ENCODE results near the gene PRDM8.

Gene PRDM8

DNA sequence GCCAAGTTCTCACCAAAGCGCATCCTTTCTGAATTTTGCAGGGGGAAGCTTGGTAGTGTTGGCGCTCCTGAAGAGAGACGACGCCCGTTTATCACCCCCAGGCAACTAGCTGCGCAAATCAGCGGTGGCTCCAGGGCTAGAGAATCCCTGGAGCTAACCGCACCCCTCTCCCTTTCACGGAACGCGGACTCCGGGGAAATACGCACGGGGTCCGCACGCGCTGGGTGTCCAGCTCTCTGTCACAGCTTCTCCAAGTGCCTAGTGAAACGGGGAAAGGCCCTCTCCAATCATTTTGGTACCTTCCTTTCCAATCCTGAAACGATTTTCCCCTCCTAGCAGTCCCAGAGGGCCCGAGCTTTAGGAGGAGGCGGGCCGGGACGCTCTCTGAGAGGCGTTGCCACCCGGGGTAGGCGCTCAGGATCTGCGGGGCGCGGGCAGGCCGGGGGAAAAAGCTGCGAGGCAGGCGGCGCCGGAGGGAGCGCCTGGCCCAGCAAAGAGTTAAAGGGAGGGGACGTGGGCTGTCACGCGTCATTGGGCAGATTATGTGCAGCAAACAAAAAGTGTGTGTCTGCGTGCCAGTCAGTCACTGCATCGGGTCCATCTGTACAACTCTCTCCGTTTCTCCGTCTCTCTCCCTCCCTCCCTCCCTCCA is at the start of gene PRDM8:
Gene PRDM8 (plus strand): TSS at position 582 of the 652 bp plus-strand sequence. CDS start 2,578 bp downstream, outside the sequence.
- CTCF ChIA-PET = interaction anchor here (1.4 to 1.6 kb wide), 2 partner anchors 11 to 14 kb away, joined by 6 to 7 read pairs; no protein-coding TSS in a partner anchor

DNA sequence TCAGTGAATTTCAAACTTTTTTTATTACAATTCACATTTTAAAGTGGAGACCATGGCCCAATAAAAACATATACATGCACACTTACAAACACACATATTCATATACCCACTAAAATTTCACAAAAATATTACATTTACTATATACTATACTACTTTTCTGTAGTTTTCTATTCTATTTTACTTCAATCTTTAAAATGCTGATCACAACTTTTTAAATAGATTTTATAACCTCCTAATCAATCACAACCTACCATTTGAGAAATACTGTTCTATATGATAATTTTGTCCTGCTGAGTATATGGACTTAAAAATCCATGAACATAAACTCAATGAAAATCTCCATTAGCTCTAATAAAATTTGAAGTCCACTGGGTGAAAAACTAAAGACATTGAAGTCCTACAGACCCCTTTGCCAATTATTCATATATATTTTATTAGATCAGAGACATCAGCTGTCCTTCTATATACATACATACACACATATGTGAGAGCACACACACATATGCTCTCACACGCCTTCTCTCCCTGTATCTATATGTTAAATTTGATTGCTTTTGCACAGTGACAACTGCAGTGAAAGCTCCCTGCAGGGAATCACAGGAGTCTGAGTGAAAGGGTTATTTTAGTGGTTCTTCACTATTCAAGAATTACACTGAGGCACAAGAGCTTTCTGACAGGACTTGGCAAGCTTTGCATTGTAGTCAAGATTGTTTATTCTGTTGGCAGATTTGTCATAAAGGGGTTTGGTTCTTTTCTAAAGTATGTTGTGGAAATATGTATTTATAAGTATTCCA is 46.7 kb upstream of the PRDM8 start:
- TF ChIP-seq, protein P1, sequence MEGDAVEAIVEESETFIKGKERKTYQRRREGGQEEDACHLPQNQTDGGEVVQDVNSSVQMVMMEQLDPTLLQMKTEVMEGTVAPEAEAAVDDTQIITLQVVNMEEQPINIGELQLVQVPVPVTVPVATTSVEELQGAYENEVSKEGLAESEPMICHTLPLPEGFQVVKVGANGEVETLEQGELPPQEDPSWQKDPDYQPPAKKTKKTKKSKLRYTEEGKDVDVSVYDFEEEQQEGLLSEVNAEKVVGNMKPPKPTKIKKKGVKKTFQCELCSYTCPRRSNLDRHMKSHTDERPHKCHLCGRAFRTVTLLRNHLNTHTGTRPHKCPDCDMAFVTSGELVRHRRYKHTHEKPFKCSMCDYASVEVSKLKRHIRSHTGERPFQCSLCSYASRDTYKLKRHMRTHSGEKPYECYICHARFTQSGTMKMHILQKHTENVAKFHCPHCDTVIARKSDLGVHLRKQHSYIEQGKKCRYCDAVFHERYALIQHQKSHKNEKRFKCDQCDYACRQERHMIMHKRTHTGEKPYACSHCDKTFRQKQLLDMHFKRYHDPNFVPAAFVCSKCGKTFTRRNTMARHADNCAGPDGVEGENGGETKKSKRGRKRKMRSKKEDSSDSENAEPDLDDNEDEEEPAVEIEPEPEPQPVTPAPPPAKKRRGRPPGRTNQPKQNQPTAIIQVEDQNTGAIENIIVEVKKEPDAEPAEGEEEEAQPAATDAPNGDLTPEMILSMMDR (IDR thresholded peaks at IDR 0.05; ENCODE audit: control extremely low read depth, extremely low read depth, low read depth, missing control alignments) = no peak
- DNase-seq (ENCODE audit: extremely low spot score) = no peak
- ChIA-PET CTCF (no interaction called here), POLR2A (no interaction called here)

More for the DNA sequence above, at the start of gene PRDM8:
- POLR2A ChIA-PET = no interaction called here
- DNase-seq (ENCODE audit: extremely low spot score) = no peak
- TF ChIP-seq, protein P1 (IDR thresholded peaks at IDR 0.05; ENCODE audit: control extremely low read depth, extremely low read depth, low read depth, missing control alignments) = no peak

DNA sequence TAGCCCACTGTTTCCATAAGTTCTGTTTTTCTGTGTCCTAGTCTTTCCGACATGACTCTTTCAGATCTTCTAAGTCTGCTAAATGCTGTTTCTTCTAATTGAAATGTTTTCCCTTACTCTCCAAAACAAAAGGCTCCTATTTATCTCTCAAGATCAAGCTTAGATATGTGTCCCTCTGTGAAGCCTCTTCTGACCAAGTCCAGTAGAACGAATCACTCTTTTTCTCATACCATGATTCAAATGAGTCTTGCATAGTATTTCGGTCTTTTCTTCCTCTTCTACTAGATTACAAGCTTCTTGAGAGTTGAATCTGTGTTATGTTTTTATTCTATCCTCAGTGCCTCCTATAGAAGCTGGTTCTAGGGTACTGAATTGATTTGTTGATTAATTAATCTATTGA is 45.3 kb upstream of the PRDM8 start:
- POLR2A ChIA-PET = no interaction called here
- CTCF ChIA-PET = interaction anchor here (0.8 to 1.7 kb wide), 3 partner anchors 9 to 33 kb away, joined by 3 to 4 read pairs (median 3); no protein-coding TSS in a partner anchor
- TF ChIP-seq, protein P1 (IDR thresholded peaks at IDR 0.05; ENCODE audit: control extremely low read depth, extremely low read depth, low read depth, missing control alignments) = no peak
- DNase-seq (ENCODE audit: extremely low spot score) = no peak

DNA sequence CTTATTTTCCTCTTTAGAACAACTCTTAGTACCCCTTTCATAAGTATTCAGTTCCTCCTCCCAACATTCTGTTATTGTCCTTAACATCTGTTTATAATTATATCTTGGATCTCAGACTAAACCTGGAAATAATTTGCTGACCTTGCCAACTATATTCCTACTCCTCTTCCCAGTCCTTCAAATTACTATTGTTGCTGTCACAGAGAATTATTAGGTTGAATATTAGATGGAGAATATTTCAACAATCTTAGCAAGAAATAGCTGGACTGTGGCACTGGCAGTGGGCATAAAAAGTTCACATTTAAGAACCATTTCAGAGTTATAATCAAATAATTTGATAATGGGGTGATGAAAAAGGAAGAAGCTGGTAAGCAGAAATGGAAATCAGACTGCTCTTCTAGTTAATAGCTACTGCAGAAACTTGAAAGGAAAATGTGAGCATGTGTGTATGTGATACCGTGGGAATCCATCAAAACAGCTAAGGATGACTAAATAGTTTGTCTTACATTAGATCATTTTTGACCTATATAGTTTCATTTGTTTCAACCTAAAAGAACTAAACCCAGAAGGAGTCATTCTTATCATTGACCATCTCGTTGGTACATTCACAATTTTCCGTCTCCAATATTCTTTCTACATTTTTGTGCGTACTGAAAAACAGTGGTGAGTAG is 43.3 kb upstream of the PRDM8 start:
- ChIA-PET POLR2A (no interaction called here), CTCF (interaction anchor here (0.9 to 1.2 kb wide), 3 partner anchors 8 to 48 kb away, joined by 3 to 4 read pairs (median 3); no protein-coding TSS in a partner anchor)

DNA sequence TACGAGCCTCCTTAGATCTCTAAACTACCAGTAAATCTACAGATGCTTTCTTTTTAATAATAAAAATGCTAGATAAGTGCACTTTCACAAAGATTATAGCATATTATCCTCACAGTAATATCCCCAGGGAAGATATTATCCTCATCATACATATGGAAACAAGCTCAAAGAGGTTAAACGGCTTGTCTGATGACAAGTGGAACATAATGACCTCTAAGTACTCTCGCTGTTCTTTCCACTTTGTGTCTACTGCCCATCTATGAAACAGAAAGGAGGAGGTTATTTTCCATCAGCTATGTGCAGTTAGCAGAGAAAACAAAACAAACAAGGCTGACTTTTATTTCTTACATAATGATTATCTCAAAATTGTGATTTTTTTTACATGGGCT is 42.8 kb upstream of the PRDM8 start:
- no peak for DNase-seq (ENCODE audit: extremely low spot score)
- ChIA-PET POLR2A (no interaction called here), CTCF (interaction anchor here (0.9 to 2.2 kb wide), 4 partner anchors 9 to 32 kb away, joined by 3 to 7 read pairs (median 3); no protein-coding TSS in a partner anchor)
- TF ChIP-seq, protein P1 (IDR thresholded peaks at IDR 0.05; ENCODE audit: control extremely low read depth, extremely low read depth, low read depth, missing control alignments) = no peak

More for the DNA sequence above, 43.3 kb upstream of the PRDM8 start:
- TF ChIP-seq, protein P1 (IDR thresholded peaks at IDR 0.05; ENCODE audit: control extremely low read depth, extremely low read depth, low read depth, missing control alignments) = no peak
- no peak for DNase-seq (ENCODE audit: extremely low spot score)

DNA sequence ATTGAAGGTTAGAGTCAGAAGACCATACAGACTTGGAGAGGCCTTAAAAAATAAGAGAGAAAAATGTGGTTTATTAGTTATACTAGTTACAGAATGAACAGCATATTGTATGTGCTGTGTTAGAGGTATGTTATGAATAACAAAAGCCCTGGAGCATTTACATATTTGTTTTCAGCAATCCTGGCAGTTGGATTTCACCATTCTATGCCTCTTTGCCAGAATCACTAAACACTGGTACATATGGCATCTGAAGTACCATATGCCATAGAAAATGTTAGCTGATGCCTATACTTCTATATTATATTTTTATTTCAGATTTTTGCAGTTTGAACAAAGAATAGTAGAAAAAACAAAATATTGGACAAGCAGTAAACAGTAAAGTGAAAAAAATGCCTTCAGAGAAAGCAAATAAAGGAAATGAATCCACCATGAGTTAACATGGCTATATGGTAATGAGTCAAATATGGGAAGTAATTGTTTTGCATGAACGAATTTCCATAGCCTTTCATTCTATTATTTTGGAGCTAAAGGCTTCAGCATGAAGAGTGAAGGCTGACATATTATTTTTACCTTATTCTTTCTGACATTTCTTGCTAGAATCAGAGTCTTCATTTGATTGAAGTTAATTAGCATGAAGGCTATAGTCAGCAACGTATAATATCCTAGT is 41.9 kb upstream of the PRDM8 start:
- TF ChIP-seq, protein P1 (IDR thresholded peaks at IDR 0.05; ENCODE audit: control extremely low read depth, extremely low read depth, low read depth, missing control alignments) = no peak
- CTCF ChIA-PET = interaction anchor here (0.9 to 2.2 kb wide), 3 partner anchors 27 to 31 kb away, joined by 3 to 7 read pairs (median 4); no protein-coding TSS in a partner anchor
- POLR2A ChIA-PET = no interaction called here
- no peak for DNase-seq (ENCODE audit: extremely low spot score)

All from GM10248 (cell line).